Stimulated activated CD8-positive, alpha-beta memory T cell treated with anti-CD3 and anti-CD28 coated beads, Interleukin-12 subunit alpha, Interleukin-12 subunit beta, amount 100 ng/mL, for 1 hour (primary cell): ENCODE measurements around the gene FIGN.

ENCODE experiments used
- DNase-seq: peaks from one replicate; pipeline ENCODE4 v3.0.0-alpha.2; 2020; ENCODE audit warnings: low read depth

The FIGN gene

DNA sequence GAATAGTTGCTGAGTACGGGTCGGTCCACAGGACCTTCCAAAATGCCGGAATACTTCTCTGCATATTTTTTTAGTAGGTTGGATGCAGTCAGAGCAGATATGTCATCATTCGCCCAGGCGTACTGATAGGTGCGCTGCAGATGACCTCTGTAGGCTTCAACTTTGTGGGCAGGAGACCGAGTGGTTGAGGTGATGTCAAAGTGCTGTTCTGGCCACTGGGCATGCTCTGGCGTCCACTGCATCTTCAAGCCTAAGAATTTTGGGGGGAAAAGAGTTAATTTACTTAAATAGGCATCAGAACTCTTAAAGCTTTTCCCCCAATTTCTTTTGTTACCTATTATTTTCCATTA, 124.3 kb downstream of the FIGN start:
- no peak for DNase-seq

DNA sequence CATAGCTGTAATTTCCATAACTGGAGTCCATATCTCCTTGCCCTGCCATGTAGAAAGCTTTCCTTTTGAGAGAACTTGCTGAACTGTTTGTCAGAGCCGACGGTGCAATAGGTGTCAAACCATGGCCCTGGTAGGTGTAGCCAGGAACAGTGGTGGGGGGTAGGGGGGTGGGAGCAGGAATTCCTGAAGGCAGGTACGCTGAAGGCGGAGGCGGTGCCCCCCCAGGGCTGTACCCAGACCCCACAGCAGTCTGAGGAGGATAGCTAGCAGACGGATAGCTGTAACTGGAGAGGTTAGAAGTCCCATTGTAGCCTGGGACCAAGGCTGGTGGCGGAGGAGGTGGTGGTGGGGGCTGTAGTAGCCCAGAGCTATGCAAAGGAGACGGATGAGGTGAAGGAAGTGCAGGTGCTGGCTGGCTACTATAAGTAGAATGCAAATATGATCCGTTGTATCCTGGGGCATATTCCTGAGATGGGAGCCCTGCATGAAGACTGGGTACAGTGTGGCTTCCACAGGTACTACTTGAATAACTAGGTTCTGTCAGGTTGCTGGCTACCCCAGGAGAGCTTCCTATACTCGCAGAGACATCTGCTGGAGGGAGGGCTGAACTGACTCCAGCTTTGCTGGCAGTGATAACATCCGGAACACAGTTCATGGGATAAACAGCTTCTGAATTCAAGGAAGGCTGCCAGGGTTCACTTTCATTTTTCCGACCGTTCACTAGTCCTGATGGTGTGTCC, 124.8 kb downstream of the FIGN start:
- DNase-seq, result no peak

DNA sequence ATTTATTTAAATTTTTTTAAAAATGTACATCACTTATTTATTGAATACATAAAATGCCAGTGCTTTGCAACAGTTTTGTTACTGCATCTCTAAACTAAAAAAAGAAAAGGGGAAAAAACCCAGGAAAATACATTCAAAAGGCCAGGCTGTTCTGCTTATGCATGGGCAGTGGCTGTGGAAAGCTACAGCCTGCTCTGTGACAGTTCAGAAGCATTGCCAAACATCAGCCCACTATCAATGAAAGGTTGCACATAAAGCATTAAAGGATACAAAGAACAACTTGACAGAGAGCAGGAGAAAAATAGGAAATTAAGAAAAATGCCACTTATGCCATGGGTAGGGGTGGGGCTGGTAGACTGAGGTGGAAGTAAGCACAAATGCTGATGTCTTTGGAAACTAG, 128.2 kb downstream of the FIGN start:
- no peak for DNase-seq

DNA sequence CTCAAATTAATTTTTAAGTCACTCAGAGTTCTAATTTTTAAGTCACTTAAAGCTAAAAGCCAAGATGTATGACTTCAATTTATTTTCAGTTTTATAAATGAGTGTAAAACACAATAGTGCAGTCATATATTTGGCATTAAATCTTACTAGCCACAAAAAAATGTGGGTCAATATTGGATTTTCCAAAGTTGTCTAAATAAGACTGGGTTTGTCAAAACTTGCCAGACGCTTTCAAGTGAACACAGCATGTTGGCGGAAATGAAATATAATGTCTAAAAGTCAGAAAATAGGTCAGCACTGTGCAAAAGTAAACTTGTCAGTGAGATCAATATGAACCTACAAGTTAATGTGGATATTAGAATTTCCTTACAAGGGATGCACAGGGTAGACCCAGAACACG, 128.9 kb downstream of the FIGN start:
- no peak for DNase-seq

DNA sequence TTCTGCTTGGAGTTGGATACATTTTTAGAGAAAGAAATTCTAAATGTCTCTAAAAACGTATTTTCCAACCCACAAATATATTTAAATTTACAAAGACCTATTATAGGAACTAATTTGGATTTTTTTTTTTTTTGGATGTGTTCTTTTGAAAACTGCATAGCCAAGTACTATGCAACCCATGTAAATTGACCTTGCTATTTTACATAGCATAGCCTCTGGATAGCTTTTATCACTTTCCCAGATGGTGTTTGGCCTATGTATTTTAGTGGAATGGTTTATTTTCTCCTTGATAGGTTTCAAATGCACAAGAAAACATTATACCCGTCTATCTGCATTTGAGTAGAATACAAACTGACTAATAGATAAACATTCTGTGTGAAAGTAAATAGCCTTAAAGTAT, 130.0 kb downstream of the FIGN start:
- no peak for DNase-seq

DNA sequence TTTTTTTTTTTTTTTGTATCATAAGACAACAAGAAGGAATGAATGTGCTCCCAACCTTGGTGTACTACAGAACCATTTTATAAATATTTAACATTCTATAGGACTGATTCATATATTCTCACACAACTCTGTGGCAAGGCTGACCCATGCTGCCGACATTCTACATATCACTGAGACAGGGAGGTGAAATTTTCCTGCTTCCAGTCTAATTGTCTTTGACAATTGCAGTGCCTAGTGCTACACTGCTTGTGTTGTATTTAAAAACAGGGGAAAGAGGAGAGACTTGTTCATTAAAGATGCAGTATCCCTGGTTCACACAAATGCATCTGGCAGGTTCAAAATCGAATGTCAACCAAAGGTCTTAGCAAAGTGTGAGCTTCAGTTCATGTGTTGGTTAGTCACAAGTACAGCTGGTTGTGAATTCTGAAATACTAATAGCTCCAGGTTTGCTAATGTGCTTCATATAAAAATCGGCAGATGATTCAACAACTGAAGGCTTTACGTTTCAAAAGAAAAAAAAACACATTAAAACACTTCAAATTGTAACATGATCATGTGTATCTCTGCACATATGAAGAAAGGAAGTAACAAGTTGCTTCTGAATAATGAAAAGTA, 130.8 kb downstream of the FIGN start:
- no peak for DNase-seq

DNA sequence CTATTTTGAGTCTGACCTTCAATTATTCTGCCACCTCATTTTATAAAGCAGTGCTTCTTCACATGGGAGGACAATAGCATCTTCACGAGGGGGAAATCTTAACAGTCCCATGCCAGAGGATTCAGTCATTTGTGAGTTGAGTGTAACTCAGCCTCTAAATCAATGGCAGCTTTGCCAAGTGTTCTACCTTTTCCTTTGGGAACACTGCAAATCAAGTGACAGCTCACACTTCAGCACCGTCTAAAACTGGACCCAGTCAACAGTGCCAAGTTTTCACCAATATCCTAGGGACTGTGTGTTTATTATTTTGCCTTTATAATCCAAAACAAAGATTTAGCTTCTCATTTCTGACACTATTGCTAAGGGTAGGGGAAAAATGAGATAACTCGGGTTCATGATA, 133.6 kb downstream of the FIGN start:
- no peak for DNase-seq

DNA sequence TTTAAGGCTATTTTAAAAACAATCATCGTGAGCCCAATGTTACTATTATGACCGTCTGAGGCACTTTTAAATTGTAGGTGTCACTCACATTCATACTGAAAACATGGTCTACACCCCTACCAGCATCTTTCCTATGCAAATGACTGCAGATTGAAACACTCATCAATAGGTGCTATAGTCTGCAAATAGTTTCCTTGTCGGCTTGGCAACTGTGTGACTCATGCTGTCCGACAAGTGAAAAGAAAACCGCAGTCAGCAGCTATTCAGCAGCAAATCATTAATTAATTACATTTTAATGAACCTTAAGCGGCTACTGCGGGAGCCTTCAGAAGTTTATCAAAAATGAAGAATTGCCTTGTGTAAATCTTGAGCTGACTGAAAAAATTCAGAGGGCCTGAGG, 134.4 kb downstream of the FIGN start:
- DNase-seq, result no peak

DNA sequence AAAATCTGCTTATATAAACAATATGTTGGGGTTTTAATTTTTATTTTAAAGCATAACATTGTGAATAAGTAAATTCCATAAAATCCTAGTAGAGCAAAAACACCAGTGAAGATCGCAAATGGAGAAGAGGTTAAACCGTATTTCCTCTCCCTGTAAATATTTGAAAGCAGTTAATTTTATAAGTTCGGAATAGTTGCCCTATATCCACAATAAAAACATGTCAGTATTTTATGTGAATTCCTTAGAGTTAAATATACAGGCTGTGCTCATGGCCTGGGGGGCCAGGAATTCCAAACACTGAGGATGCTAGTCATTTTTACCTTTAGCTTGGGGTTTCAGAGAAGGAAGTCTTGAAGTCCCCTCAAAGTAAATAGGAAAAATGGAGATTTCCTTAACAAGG, 135.0 kb downstream of the FIGN start:
- no peak for DNase-seq

DNA sequence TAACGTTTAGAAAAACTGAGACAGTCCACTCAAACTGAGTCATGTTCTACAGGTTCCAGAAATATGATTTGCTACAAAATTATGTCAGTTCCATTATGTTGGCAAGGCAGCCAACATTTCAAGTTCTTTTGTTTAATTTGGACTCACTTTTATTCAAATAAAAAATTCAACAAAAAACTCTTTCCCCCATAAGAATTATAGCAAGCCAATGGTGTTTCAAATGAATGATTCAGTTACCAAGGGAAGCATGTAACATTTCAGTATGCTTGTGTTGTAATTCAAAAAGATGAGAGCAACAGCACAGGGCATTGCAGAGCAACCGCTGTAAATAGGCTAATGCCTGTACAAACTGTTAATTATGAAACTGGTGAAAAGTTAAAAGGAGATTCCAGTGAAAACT, 140.8 kb downstream of the FIGN start:
- no peak for DNase-seq

DNA sequence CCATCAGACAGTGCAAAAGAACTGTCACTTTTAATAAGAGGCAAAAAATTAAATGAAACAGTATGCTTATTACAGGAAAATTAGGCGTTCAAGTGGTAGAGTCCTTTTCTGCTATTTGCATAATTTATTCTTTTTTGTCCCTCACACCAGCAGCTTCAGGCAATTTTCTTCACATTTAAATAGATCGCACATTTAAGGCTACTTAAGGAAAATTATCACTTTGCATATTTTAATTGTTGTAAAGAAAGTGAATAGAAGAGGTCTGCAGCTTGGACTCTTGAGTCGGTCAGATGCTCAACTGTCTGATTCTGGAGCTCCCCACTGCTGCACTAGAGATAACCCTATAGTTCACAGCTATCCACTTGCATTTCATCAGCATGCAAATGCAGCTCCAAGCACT, 141.3 kb downstream of the FIGN start:
- no peak for DNase-seq

DNA sequence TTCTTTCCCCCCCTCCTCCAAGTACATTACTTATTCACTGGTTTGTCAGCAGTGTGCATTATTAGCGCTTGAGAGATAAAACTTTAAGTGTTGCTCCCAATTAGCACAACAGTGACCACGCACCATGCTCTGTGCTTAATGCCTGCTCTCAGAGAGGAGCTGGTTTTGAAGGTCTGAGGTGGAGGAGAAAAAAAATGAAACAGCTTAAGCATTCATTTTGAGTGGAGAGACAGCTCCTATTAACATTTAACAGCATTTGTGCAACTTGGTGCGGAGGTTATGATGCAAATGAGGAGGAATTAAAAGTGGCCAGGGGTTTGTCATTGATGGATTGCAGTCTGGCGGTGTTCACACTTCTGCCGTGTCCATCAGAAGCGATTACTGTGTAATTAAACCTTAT, 141.8 kb downstream of the FIGN start:
- no peak for DNase-seq

DNA sequence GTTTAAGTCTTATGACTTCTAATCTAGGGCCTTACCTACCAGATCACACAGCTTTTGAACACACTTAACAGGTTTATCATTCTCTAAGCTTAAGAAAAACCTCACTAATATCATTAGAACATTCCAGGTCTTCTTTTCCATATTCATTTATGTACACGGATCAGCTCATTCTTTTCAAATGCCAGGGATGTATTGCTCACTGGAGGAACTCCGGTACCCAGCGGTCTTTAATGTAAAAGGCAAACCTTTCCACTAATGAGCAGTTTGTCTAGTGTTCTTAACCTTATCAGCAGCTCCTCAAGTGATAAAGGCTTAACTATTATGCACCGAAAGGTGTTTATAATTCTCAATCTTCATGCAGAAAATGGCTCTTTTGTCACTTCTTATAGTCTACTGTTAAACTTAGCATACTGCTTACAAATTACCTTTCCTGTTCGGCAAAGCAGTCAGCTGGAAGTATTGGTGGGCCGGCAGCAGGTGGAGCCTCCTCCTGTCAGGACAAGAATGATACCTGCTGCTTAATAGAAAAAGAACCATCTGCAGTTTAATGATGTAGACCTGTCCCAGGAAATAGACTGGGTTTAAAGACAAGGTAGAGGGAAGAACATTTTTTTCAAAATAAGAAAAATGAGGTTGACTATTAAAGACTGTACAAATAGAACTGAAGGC, 142.7 kb downstream of the FIGN start:
- DNase-seq, result no peak

DNA sequence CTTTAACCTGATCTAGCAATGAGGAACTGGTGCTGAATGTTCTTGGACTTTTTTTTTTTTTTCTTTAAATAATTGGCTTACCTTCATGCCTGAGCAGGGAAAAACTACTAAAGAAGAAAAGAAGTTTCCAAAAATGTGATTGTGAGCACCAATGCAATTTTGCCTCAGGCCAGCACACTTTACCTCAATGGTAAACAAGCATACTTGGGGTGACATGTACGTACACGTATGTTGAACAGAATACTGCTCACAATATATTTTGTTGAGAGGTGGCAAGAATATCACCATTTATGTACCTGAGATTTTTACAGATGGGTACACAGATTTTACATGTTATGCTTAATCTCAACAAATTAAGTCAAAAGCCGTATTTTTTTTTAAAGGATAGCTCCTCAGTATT, 144.3 kb downstream of the FIGN start:
- no peak for DNase-seq

DNA sequence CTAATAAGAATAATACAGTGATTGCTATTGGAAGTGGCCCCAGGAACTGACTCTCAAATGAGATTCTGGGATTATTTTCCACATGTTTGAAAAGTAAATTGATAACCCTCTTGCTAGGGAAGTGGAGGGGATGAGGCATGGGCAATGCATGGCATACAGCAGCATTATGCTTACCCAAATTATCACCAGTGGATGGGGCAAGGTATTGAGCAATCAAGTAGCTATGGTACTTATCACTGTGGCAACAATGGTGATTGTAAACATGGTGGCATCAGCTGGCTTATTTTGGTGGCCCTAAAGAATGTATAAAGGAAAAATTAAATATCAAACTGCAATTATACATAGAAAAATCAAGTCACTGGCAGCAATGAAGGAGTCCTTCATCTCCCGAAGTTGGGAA, 155.1 kb downstream of the FIGN start:
- DNase-seq, result no peak

DNA sequence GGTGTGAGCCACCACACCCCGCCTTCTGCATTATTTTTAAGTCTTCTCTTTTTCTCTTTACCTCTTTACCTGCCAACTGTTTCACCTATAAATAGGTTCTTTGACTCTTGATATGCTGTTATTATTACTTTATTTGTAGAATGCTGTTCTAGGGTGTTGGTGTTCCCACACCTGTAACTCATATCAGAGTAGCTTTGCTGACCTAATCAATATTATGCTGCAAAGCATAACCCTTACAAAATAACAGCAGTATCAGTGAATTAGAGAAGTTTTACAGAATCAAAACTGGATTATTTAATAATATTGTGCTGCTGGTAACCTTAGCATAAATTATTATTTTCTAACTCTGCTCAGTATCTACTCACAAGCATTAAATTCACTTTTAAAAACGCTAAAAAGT, 161.5 kb downstream of the FIGN start:
- no peak for DNase-seq

DNA sequence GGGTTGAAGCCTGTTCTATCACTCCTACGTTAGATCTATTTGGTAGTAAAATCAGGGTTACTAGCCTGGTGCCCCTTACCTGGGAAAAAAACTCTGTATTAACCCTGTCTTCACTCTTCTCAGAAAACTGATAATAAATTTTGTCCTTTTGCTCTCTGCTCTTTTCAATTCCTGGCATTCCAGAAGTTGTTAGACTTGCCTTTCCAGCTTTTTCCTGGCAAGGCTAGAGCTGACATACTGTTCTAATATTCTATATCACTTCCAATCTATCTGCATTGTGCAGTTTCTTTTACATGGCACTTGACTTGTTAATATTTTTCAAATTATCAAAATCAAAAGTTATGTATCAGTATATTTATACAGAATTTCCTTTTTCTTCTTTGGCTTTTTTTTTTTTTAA, 162.2 kb downstream of the FIGN start:
- DNase-seq, result no peak

DNA sequence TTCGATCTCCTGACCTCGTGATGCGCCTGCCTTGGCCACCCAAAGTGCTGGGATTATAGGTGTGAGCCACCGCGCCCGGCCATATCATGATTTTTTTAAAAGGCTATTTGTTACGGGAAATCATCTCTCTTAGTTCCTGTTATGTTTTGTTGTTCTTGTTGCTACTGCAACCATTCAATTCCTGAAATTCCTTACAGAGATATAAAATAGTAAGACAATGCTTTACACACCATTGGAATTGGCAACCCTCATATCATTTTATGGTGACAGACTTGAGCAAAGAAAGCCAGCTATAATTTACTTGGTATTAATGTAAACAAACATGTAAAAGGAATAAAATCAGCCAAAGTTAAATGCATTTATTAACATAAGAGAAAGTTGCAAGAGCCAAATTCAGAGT, 163.0 kb downstream of the FIGN start:
- no peak for DNase-seq

DNA sequence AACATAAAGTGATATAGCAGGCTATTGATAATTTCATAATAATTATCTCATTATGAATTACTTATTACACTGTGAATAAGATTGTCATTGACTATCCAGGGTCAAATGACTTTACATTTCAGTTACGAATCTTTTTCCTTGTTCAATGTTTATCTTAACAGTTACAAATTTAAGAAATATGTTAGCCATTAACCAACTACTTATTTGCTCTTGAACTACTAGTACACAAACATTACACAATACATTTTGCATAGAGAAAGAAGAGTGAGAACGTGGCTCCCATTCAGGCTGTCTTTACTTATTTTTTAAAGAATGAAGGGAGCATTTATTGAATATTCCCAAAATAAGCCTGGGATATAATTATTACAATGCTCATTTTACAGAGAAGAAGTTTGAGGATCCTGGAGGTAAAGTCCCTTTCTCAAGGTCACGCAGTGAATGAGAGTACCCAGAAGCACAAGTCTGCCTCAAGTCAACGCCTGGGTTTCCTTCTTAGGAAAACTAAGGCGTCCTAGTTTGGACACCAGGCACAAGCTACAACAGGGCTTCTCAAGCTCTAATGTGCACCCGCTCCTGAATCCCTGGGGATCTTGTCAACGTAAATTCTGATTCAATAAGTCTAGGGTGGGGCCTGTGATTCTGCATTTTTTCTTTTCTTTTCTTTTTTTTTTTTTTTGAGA, 164.2 kb downstream of the FIGN start:
- DNase-seq, result no peak

DNA sequence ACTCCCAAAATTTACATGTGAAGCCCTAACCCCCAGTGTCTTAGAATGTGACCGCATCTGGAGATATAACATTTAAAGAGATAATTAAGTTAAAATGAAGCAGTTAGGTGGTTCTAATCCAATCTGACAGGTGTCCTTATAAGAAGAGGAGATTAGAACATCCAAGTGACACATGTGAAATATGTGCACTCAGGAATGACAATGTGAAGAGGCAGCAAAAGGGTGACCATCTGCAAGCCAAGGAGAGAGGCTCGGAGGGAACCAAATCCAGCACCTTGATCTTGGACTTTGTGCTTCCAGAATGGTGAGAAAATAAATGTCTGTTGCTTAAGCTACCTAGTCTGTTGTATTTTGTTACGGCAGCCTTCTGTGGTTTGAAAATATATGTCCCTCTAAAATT, 165.4 kb downstream of the FIGN start:
- DNase-seq, result no peak

DNA sequence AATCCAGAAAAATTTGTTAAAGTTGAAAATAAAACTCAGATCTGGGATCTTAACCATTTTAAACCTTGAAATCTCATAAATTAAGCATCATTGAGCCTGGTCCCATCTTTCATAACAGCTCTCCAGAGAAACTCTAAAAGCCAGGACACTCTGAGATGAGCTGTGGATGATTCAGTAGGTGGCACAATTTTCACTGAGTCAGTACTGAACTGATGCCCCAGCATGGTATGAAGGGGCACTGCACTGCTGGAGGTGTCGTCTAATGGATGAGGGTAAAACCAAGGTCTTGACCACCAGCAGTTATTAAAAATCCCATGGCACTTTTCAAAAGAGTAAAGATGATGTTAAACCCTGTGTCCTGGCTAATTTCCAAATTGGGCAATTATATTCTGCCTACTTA, 170.6 kb downstream of the FIGN start:
- no peak for DNase-seq

DNA sequence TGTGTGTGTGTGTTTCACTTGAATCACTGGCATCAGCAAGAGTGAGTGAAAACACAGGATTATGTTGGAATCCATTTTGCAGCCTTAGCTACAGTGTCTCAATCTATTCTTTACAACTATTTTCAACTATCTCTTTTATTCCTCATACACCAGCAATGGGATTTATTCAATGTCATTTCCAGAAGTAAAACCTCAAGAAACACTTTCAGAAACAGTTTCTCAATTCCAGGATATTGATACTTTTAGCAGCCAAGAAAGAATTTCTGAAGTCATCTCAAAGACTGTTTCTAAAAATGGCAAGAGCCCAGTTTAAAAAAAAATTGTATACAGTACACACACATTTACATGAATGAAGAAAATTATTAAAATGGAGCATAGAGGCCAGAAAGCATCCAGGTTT, 171.6 kb downstream of the FIGN start:
- DNase-seq, result no peak

DNA sequence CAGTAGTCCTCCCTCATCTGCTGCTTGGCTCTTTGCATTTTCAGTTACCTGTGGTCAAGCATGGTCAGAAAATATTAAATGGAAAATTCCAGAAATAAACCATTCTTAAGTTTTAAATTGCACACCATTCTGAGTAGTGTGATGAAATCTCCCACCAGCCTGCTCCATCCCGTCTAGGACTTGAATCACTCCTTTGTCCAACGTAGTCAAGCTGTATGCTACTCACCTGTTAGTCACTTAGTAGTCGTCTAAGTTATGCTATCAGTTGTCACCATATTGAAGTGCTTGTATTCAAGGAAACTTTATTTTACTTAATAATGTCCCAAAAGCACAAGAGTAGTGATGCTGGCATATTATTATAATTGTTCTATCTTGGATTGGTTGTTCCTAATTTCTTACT, 172.5 kb downstream of the FIGN start:
- DNase-seq, result no peak
